HG02840 (cell line): ENCODE results near the gene SELENOI.

Experiments
- ATAC-seq: cut with Tn5 transposase; IDR thresholded peaks from one replicate; pipeline ENCODE4 v1.9.1; 2021; ENCODE audit warnings: mild to moderate bottlenecking, moderate library complexity, moderate number of reproducible peaks; ENCODE audit not compliant: unreplicated experiment, low FRiP score

SELENOI gene

GRCh38 chr2:26401739-26402541, 56.0 kb downstream of the SELENOI start, which contains the start of gene DRC1:
Gene DRC1 (plus strand): TSS chr2:26401920. CDS start chr2:26401990, 70 bp downstream.
- no peak for ATAC-seq

- no peak for ATAC-seq
These were observed 61.6 kb downstream of the SELENOI start for GRCh38 chr2:26407526-26407925.

GRCh38 chr2:26409785-26410184, 63.8 kb downstream of the SELENOI start:
- ATAC-seq = no peak

- ATAC-seq = no peak
These were observed 64.9 kb downstream of the SELENOI start for GRCh38 chr2:26410764-26411243.

GRCh38 chr2:26411419-26411818, 65.5 kb downstream of the SELENOI start:
- no peak for ATAC-seq

GRCh38 chr2:26412091-26412673, 66.2 kb downstream of the SELENOI start:
- ATAC-seq = no peak

- ATAC-seq = no peak
These were observed 68.4 kb downstream of the SELENOI start for GRCh38 chr2:26414311-26414710.

- ATAC-seq = no peak
These were observed 76.0 kb downstream of the SELENOI start for GRCh38 chr2:26421961-26422360.

GRCh38 chr2:26422947-26423629, 77.1 kb downstream of the SELENOI start:
- ATAC-seq = no peak

GRCh38 chr2:26423750-26424149, 77.8 kb downstream of the SELENOI start:
- no peak for ATAC-seq

- no peak for ATAC-seq
These were observed 78.3 kb downstream of the SELENOI start for GRCh38 chr2:26424221-26424620.

GRCh38 chr2:26428846-26429245, 82.9 kb downstream of the SELENOI start:
- ATAC-seq = no peak

- no peak for ATAC-seq
These were observed 84.0 kb downstream of the SELENOI start for GRCh38 chr2:26429779-26430578.

- no peak for ATAC-seq
These were observed 84.9 kb downstream of the SELENOI start for GRCh38 chr2:26430826-26431225.

GRCh38 chr2:26432363-26432762, 86.4 kb downstream of the SELENOI start:
- ATAC-seq = no peak

GRCh38 chr2:26432859-26433258, 86.9 kb downstream of the SELENOI start:
- no peak for ATAC-seq

- ATAC-seq = no peak
These were observed 89.2 kb downstream of the SELENOI start for GRCh38 chr2:26435106-26435505.

GRCh38 chr2:26438526-26438925, 92.6 kb downstream of the SELENOI start:
- ATAC-seq = no peak

GRCh38 chr2:26438926-26439325, 93.0 kb downstream of the SELENOI start:
- no peak for ATAC-seq

GRCh38 chr2:26442301-26442700, 96.4 kb downstream of the SELENOI start:
- ATAC-seq = no peak
